HCT116 (cell line): ENCODE results near the gene GABRR3. TPM values are rescaled to one million over a fixed set of nuclear protein-coding genes. Genes with fewer than 3 reads are reported as not detected.

Experiments
- ATAC-seq: fragments of 200-7000 bp; cut with Tn5 transposase; 2 replicates; pipeline ENCODE4 v1.9.1; 2020; ENCODE audit warnings: mild to moderate bottlenecking, moderate library complexity
- BruUV-seq: library from RNA; stranded (reverse); fragments of 400-500 nt; replicated peaks from 2 replicates; lab custom pipeline; 2021; lab: Mats Ljungman, UMichigan
- CTCF ChIA-PET: fragments of 300-600 bp; sonication (Branson Sonifier 250); formaldehyde crosslinking; loops from one replicate; lab custom pipeline; 2021; ENCODE audit warnings: antibody characterized with exemption; lab: Charles Lee
- POLR2A ChIA-PET: fragments of 300-600, 350-600 bp; sonication (Branson Sonifier 250); formaldehyde crosslinking; loops from one replicate; lab custom pipeline; 2021; ENCODE audit warnings: antibody characterized with exemption; lab: Charles Lee
- RAD21 ChIA-PET, 2 experiments: fragments of 300-600 bp; sonication (Branson Sonifier 250); formaldehyde crosslinking; loops; one replicate each; lab custom pipeline; 2023; ENCODE audit warnings: low total read pairs in 2 of 2; ENCODE audit not compliant: uncharacterized antibody in 2 of 2, unreplicated experiment in 2 of 2, low non-redundant PET in 1 of 2; lab: Charles Lee
- DNase-seq: peaks from one replicate; pipeline ENCODE4 v3.0.0-alpha.2; 2010; ENCODE audit warnings: low read depth, low spot score
- H2AFZ ChIP-seq: fragments of 200-600 bp; shearing (Covaris generic), sonication (generic); 2 replicates; pipeline ENCODE4 v1.6.1; 2017; ENCODE audit warnings: low read depth, mixed run types, mixed read lengths, antibody characterized with exemption, low read length; ENCODE audit not compliant: poor library complexity, severe bottlenecking
- H3K27ac ChIP-seq: 2 replicates; pipeline ENCODE4 v1.5.1; 2012; ENCODE audit warnings: low read depth, low read length
- H3K27me3 ChIP-seq: fragments of 200-600 bp; sonication (generic); 2 replicates; pipeline ENCODE4 v1.6.1; 2016; ENCODE audit warnings: mixed run types, low read length, mixed read lengths; ENCODE audit not compliant: insufficient read depth
- H3K36me3 ChIP-seq, 2 experiments: fragments of 200-500 bp in 1 of 2; fragments of 200-600 bp in 1 of 2; sonication (Bioruptor generic) in 1 of 2; sonication (generic) in 1 of 2; 2 replicates each; pipeline versions ENCODE4 v1.5.1 to v1.6.1; 2014 to 2016; ENCODE audit warnings: low read length in 2 of 2, inconsistent platforms in 1 of 2, mixed read lengths in 1 of 2, mixed run types in 1 of 2; ENCODE audit not compliant: insufficient read depth in 2 of 2, control insufficient read depth in 1 of 2
- H3K4me1 ChIP-seq, 2 experiments: fragments of 200-600 bp in 1 of 2; sonication (generic) in 1 of 2; 2 replicates each; pipeline versions ENCODE4 v1.5.1 to v1.6.1; 2012 to 2017; ENCODE audit warnings: low read length in 2 of 2, inconsistent platforms in 1 of 2, mild to moderate bottlenecking in 1 of 2, mixed read lengths in 1 of 2, mixed run types in 1 of 2, moderate library complexity in 1 of 2; ENCODE audit not compliant: insufficient read depth in 2 of 2, control insufficient read depth in 1 of 2
- H3K4me2 ChIP-seq: fragments of 200-600 bp; sonication (generic); 2 replicates; pipeline ENCODE4 v1.6.1; 2017; ENCODE audit warnings: mixed run types, low read length, mixed read lengths
- H3K4me3 ChIP-seq, 2 experiments: fragments of 200-600 bp in 1 of 2; sonication (generic) in 1 of 2; replicated peaks in 1 of 2; 2 replicates each; pipeline ENCODE4 v1.5.1; 2011 to 2016; ENCODE audit warnings: low read length in 2 of 2, control low read depth in 1 of 2, low read depth in 1 of 2, mild to moderate bottlenecking in 1 of 2, mixed read lengths in 1 of 2, mixed run types in 1 of 2
- H3K79me2 ChIP-seq: fragments of 200-600 bp; sonication (generic); 2 replicates; pipeline ENCODE4 v1.6.1; 2017; ENCODE audit warnings: mild to moderate bottlenecking, mixed run types, low read length, moderate library complexity, mixed read lengths; ENCODE audit not compliant: insufficient read depth
- H3K9ac ChIP-seq: fragments of 200-600 bp; sonication (generic); 2 replicates; pipeline ENCODE4 v1.6.1; 2016; ENCODE audit warnings: low read length, mixed read lengths
- H3K9me2 ChIP-seq: fragments of 200-600 bp; sonication (generic), shearing (Covaris generic); 2 replicates; pipeline ENCODE4 v1.6.1; 2017; ENCODE audit warnings: mixed run types, mild to moderate bottlenecking, moderate library complexity; ENCODE audit not compliant: insufficient read depth
- H3K9me3 ChIP-seq, 2 experiments: fragments of 200-500 bp in 1 of 2; fragments of 200-600 bp in 1 of 2; sonication (Bioruptor generic) in 1 of 2; sonication (generic) in 1 of 2; 2 replicates each; pipeline ENCODE4 v1.6.1; 2014 to 2017; ENCODE audit warnings: low read length in 2 of 2, mixed read lengths in 2 of 2, inconsistent platforms in 1 of 2, low read depth in 1 of 2, mild to moderate bottlenecking in 1 of 2, mixed run types in 1 of 2, moderate library complexity in 1 of 2; ENCODE audit not compliant: control insufficient read depth in 1 of 2, insufficient read depth in 1 of 2
- H4K20me1 ChIP-seq: fragments of 200-600 bp; sonication (generic), shearing (Covaris generic); 2 replicates; pipeline ENCODE4 v1.6.1; 2017; ENCODE audit warnings: mixed run types, mild to moderate bottlenecking, moderate library complexity; ENCODE audit not compliant: insufficient read depth
- CBX3 ChIP-seq: IDR thresholded peaks from 2 replicates; pipeline ENCODE4 v1.6.1; 2012; ENCODE audit warnings: low read depth
- CEBPB ChIP-seq: IDR thresholded peaks from 2 replicates; pipeline ENCODE4 v1.6.1; 2012; ENCODE audit warnings: low read depth
- CTCF ChIP-seq, 3 experiments: fragments of 200-600 bp in 1 of 3; sonication (generic) in 1 of 3; IDR thresholded peaks in 2 of 3; conservative IDR thresholded peaks in 1 of 3; 2 replicates each; pipeline ENCODE4 v1.5.1; 2012 to 2017; ENCODE audit warnings: low read depth in 2 of 3, low read length in 2 of 3, antibody characterized with exemption in 1 of 3, borderline replicate concordance in 1 of 3, control low read depth in 1 of 3, mild to moderate bottlenecking in 1 of 3, mixed read lengths in 1 of 3, mixed run types in 1 of 3, moderate library complexity in 1 of 3; ENCODE audit not compliant: insufficient read depth in 1 of 3
- EGR1 ChIP-seq: IDR thresholded peaks from 2 replicates; pipeline ENCODE4 v1.6.1; 2012; ENCODE audit warnings: low read depth
- EZH2 ChIP-seq: fragments of 200-600 bp; sonication (generic); IDR thresholded peaks from 2 replicates; pipeline ENCODE4 v1.6.1; 2017; ENCODE audit warnings: antibody characterized with exemption, mixed run types
- FOSL1 ChIP-seq: IDR thresholded peaks from 2 replicates; pipeline ENCODE4 v1.6.1; 2012; ENCODE audit warnings: low read depth
- JUND ChIP-seq: IDR thresholded peaks from 2 replicates; pipeline ENCODE4 v1.6.1; 2012
- MAX ChIP-seq: IDR thresholded peaks from 2 replicates; pipeline ENCODE4 v1.6.1; 2012
- POLR2A ChIP-seq: IDR thresholded peaks from 2 replicates; pipeline ENCODE4 v1.7.0; 2011; ENCODE audit warnings: borderline replicate concordance; ENCODE audit not compliant: insufficient read depth, insufficient read length; ENCODE audit errors: extremely low read depth
- POLR2AphosphoS5 ChIP-seq: IDR thresholded peaks from 2 replicates; pipeline ENCODE4 v1.6.1; 2011; ENCODE audit warnings: mild to moderate bottlenecking, low read depth, low read length, moderate library complexity
- RAD21 ChIP-seq: IDR thresholded peaks from 2 replicates; pipeline ENCODE4 v1.6.1; 2012; ENCODE audit warnings: low read depth, mild to moderate bottlenecking
- SIN3A ChIP-seq: IDR thresholded peaks from 2 replicates; pipeline ENCODE4 v1.6.1; 2012; ENCODE audit warnings: low read depth
- SP1 ChIP-seq: IDR thresholded peaks from 2 replicates; pipeline ENCODE4 v1.6.1; 2012; ENCODE audit warnings: low read depth
- SRF ChIP-seq: IDR thresholded peaks from 2 replicates; pipeline ENCODE4 v1.6.1; 2012; ENCODE audit warnings: low read depth
- TCF7L2 ChIP-seq: IDR thresholded peaks from 2 replicates; pipeline ENCODE4 v1.7.0; 2011; ENCODE audit warnings: borderline replicate concordance, inconsistent platforms; ENCODE audit not compliant: insufficient read depth, insufficient read length; ENCODE audit errors: extremely low read depth
- YY1 ChIP-seq: IDR thresholded peaks from 2 replicates; pipeline ENCODE4 v1.6.1; 2011; ENCODE audit warnings: low read length, low read depth, moderate library complexity, mild to moderate bottlenecking; ENCODE audit not compliant: insufficient replicate concordance; ENCODE audit errors: extremely low read depth
- ZBTB33 ChIP-seq: IDR thresholded peaks from 2 replicates; pipeline ENCODE4 v1.6.1; 2011; ENCODE audit warnings: mild to moderate bottlenecking, low read length, moderate library complexity; ENCODE audit not compliant: insufficient replicate concordance; ENCODE audit errors: extremely low read depth
- ZFX ChIP-seq: fragments of 450-650 bp; IDR thresholded peaks from 2 replicates; pipeline ENCODE4 v1.6.1; 2017
- ZNF274 ChIP-seq: fragments of 200-500 bp; sonication (Bioruptor generic); IDR thresholded peaks from 2 replicates; pipeline ENCODE4 v1.6.1; 2014; ENCODE audit warnings: mild to moderate bottlenecking, low read depth, low read length, inconsistent platforms
- intact Hi-C: fragments of 100-400 bp; cut with micrococcal nuclease; formaldehyde crosslinking; loops from 2 replicates; pipeline ENCODE4 v1.10.0; 2022
- total RNA-seq: library from RNA; stranded (reverse); gene quantifications from one replicate; pipeline ENCODE4 v1.2.1, GENCODE V29; 2021; ENCODE audit not compliant: unreplicated experiment

The GABRR3 gene
- total RNA-seq, 1 experiment from 2014 or later = not detected

- no peak for TF ChIP-seq CTCF (IDR thresholded peaks at IDR 0.05 in 2 of 3, conservative IDR thresholded peaks at IDR 0.05 in 1 of 3; ENCODE audit: borderline replicate concordance in 1 of 3, insufficient read depth in 1 of 3, low read depth in 2 of 3, low read length in 2 of 3)
- TF ChIP-seq MAX = no peak
- TF ChIP-seq EGR1 = no peak
- no peak for TF ChIP-seq POLR2AphosphoS5
- TF ChIP-seq FOSL1 = no peak
- no peak for TF ChIP-seq SIN3A
- no peak for TF ChIP-seq YY1
- no peak for TF ChIP-seq JUND
- no peak for TF ChIP-seq ZBTB33
- TF ChIP-seq ZFX = no peak
- no peak for TF ChIP-seq POLR2A
- TF ChIP-seq RAD21 = no peak
Observed at GRCh38 chr3:98073486-98073885, 38.4 kb upstream of the GABRR3 start (continued).

GRCh38 chr3:98070840-98071239 is 35.7 kb upstream of the GABRR3 start:
- POLR2A ChIA-PET = no interaction called here

More at GRCh38 chr3:98070840-98071239, 35.7 kb upstream of the GABRR3 start:
- ChIA-PET CTCF (no interaction called here), RAD21 (no interaction called here)
- no peaks in the 10 kb centered on the region for H3K79me2 ChIP-seq
- H3K9me3 ChIP-seq = no peaks in the 10 kb centered on the region
- no peak for ATAC-seq
- no peak overlapping the region for H3K4me3 ChIP-seq
- H2AFZ ChIP-seq = no peak overlapping the region
- no peaks in the 10 kb centered on the region for H3K9me2 ChIP-seq
- intact Hi-C loops = no loop called here
- H3K27me3 ChIP-seq = 0 out of 2 replicates have a peak, but pooled peaks cover 3% of the 10 kb centered on the region
- no peak overlapping the region for H3K4me2 ChIP-seq
- H3K27ac ChIP-seq = no peak overlapping the region
- H3K9ac ChIP-seq = no peak overlapping the region
- BruUV-seq = no TSS peak
- TF ChIP-seq SP1 (no peak), EZH2 (no peak), CBX3 (no peak), ZNF274 (no peak), EGR1 (no peak), ZFX (no peak), SRF (no peak), POLR2AphosphoS5 (no peak), CEBPB (no peak), YY1 (no peak), TCF7L2 (no peak), ZBTB33 (no peak), SIN3A (no peak), FOSL1 (no peak)
- no peak for DNase-seq
- H4K20me1 ChIP-seq = no peaks in the 10 kb centered on the region
- no peaks in the 10 kb centered on the region for H3K4me1 ChIP-seq
- no peaks in the 10 kb centered on the region for H3K36me3 ChIP-seq
